HepG2 (cell line): Measurements from ENCODE around the gene PPP2R5B. TPM values are rescaled to one million over a fixed set of nuclear protein-coding genes. Genes with fewer than 3 reads are reported as not detected.

Source experiments
- ARID4A ChIP-seq: sonication (generic); formaldehyde crosslinking; IDR thresholded peaks from 2 replicates; pipeline ENCODE4 v1.5.0; 2020; ENCODE audit warnings: mild to moderate bottlenecking, missing genetic modification reagents, borderline replicate concordance
- ATRX ChIP-seq: sonication (generic); formaldehyde crosslinking; IDR thresholded peaks from 2 replicates; pipeline ENCODE4 v1.4.0; 2020; ENCODE audit warnings: missing genetic modification reagents, borderline replicate concordance
- DDIT3 ChIP-seq: sonication (generic); formaldehyde crosslinking; IDR thresholded peaks from 2 replicates; pipeline ENCODE4 v1.4.0; 2020; ENCODE audit warnings: mild to moderate bottlenecking, missing genetic modification reagents
- HMG20B ChIP-seq: conservative IDR thresholded peaks from 2 replicates; pipeline ENCODE4 v1.6.1; 2016; ENCODE audit warnings: missing genetic modification reagents, missing compliant biosample characterization
- HNRNPLL ChIP-seq: fragments of 200-400 bp; formaldehyde crosslinking; IDR thresholded peaks from 2 replicates; pipeline ENCODE4 v1.6.1; 2017; ENCODE audit warnings: mild to moderate bottlenecking, low read depth, low read length; ENCODE audit not compliant: poor library complexity, severe bottlenecking
- HOXD1 ChIP-seq: sonication (generic); formaldehyde crosslinking; IDR thresholded peaks from 2 replicates; pipeline ENCODE4 v1.5.0; 2020; ENCODE audit warnings: missing genetic modification reagents
- PLSCR1 ChIP-seq: sonication (generic); formaldehyde crosslinking; IDR thresholded peaks from 2 replicates; pipeline ENCODE4 v1.5.0; 2020; ENCODE audit warnings: missing genetic modification reagents, mild to moderate bottlenecking, borderline replicate concordance
- RFXAP ChIP-seq: sonication (generic); formaldehyde crosslinking; IDR thresholded peaks from 2 replicates; pipeline ENCODE4 v1.4.0; 2020; ENCODE audit warnings: missing genetic modification reagents, borderline replicate concordance
- ZFY ChIP-seq: sonication (generic); formaldehyde crosslinking; IDR thresholded peaks from 2 replicates; pipeline ENCODE4 v1.4.0; 2020; ENCODE audit warnings: missing genetic modification reagents
- ZNF33A ChIP-seq: sonication (generic); formaldehyde crosslinking; IDR thresholded peaks from 2 replicates; pipeline ENCODE4 v1.5.1; 2020; ENCODE audit warnings: missing genetic modification reagents, mild to moderate bottlenecking, moderate library complexity, borderline replicate concordance
- ZNF687 ChIP-seq: sonication (generic); formaldehyde crosslinking; IDR thresholded peaks from 2 replicates; pipeline ENCODE4 v1.5.1; 2020; ENCODE audit warnings: mild to moderate bottlenecking, missing genetic modification reagents, moderate library complexity
- polyA plus RNA-seq, 8 experiments: library from polyadenylated mRNA; depleted of rRNA in 3 of 8; stranded (reverse) in 7 of 8; unstranded in 1 of 8; fragments of >200 nt; fragmentation: Illumina TruSeq in 4 of 8; extraction: Trizol in 4 of 8; gene quantifications; 2 replicates each; pipeline versions ENCODE4 v1.2.1 to v1.2.3, GENCODE V29; 2011 to 2016; ENCODE audit warnings: low read depth in 4 of 8, missing spikeins in 1 of 8, mixed read lengths in 1 of 8; ENCODE audit not compliant: insufficient read depth in 1 of 8
- total RNA-seq, 5 experiments: library from RNA; depleted of rRNA; stranded (reverse); fragments of >200 nt; fragmentation: Illumina TruSeq; extraction: Trizol; gene quantifications; 2 replicates each; pipeline ENCODE4 v1.2.3, GENCODE V29; 2016; ENCODE audit warnings: low read depth in 1 of 5
- TF ChIP-seq, protein P1 (sequence below): sonication (generic); formaldehyde crosslinking; IDR thresholded peaks from 2 replicates; pipeline ENCODE4 v1.5.0; 2020; ENCODE audit warnings: mild to moderate bottlenecking, low read depth, missing genetic modification reagents, borderline replicate concordance

PPP2R5B gene
- total and polyA plus RNA-seq, 2 of the 13 experiments (the other 11 are each of a cell fraction or from before 2014, with no cell fraction given), result 2.3 to 8.3 TPM

GRCh38 chr11:64925536-64926436 lies 1.3 kb downstream of the PPP2R5B start (continued):
- TF ChIP-seq PLSCR1 (CRISPR knock-in tag) (no peak), ARID4A (CRISPR knock-in tag) (no peak), ZFY (CRISPR knock-in tag) (no peak), DDIT3 (no peak), RFXAP (CRISPR knock-in tag) (no peak), HNRNPLL (peak; percentile 81), HOXD1 (CRISPR knock-in tag) (no peak), HMG20B (no peak), ATRX (no peak), ZNF687 (CRISPR knock-in tag) (peak; percentile 15), ZNF33A (CRISPR knock-in tag) (no peak)
- TF ChIP-seq, protein P1, sequence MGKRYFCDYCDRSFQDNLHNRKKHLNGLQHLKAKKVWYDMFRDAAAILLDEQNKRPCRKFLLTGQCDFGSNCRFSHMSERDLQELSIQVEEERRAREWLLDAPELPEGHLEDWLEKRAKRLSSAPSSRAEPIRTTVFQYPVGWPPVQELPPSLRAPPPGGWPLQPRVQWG (CRISPR knock-in tag), result no peak
